CD8-positive, alpha-beta memory T cell (primary cell): ENCODE results near the gene SLC10A7. TPM values are rescaled to one million over a fixed set of nuclear protein-coding genes. Genes with fewer than 3 reads are reported as not detected.

ENCODE experiments used
- CTCF ChIA-PET: fragments of 350-600 bp; sonication (Branson Sonifier 250); formaldehyde crosslinking; loops from one replicate; lab custom pipeline; 2021; ENCODE audit warnings: antibody characterized with exemption; lab: Charles Lee
- POLR2A ChIA-PET: fragments of 350-600 bp; sonication (Branson Sonifier 250); formaldehyde crosslinking; loops from one replicate; lab custom pipeline; 2021; ENCODE audit warnings: antibody characterized with exemption; lab: Charles Lee
- DNase-seq, 5 donors: peaks; one replicate each; pipeline versions ENCODE4 v3.0.0 to v3.0.0-alpha.2; 2020 to 2022; ENCODE audit warnings: mixed read lengths in 1 of 5
- H3K27ac ChIP-seq: one replicate; pipeline ENCODE4 v1.7.0; 2013; ENCODE audit warnings: low read depth, mild to moderate bottlenecking, low read length, moderate library complexity
- H3K27me3 ChIP-seq: 2 replicates; pipeline ENCODE4 v1.7.0; 2013; ENCODE audit warnings: low read length, mild to moderate bottlenecking; ENCODE audit not compliant: insufficient read depth, poor library complexity, severe bottlenecking
- H3K36me3 ChIP-seq: 2 replicates; pipeline ENCODE4 v1.7.0; 2013; ENCODE audit warnings: mild to moderate bottlenecking, low read length, moderate library complexity; ENCODE audit not compliant: insufficient read depth
- H3K4me1 ChIP-seq: 2 replicates; pipeline ENCODE4 v1.7.0; 2013; ENCODE audit warnings: mild to moderate bottlenecking, low read length, moderate library complexity; ENCODE audit not compliant: insufficient read depth
- H3K4me3 ChIP-seq: 2 replicates; pipeline ENCODE4 v1.7.0; 2013; ENCODE audit warnings: mild to moderate bottlenecking, low read length
- H3K9me3 ChIP-seq: 2 replicates; pipeline ENCODE4 v1.7.0; 2013; ENCODE audit warnings: mild to moderate bottlenecking, low read length
- H3K27ac Mint-ChIP-seq, 8 donors: one replicate each; pipeline ENCODE4 v1.8.0; 2020 to 2021; ENCODE audit warnings: mixed read lengths in 8 of 8, mild to moderate bottlenecking in 6 of 8, inconsistent platforms in 3 of 8, moderate library complexity in 3 of 8
- H3K27me3 Mint-ChIP-seq, 2 donors: one replicate each; pipeline ENCODE4 v1.8.0; 2020 to 2021; ENCODE audit warnings: mixed read lengths in 2 of 2, mild to moderate bottlenecking in 1 of 2, moderate library complexity in 1 of 2
- H3K36me3 Mint-ChIP-seq, 3 donors: one replicate each; pipeline ENCODE4 v1.8.0; 2020 to 2021; ENCODE audit warnings: mixed read lengths in 3 of 3, inconsistent platforms in 1 of 3, mild to moderate bottlenecking in 1 of 3
- H3K4me1 Mint-ChIP-seq, 3 donors: one replicate each; pipeline ENCODE4 v1.8.0; 2020 to 2021; ENCODE audit warnings: mixed read lengths in 3 of 3, inconsistent platforms in 1 of 3, mild to moderate bottlenecking in 1 of 3
- H3K4me3 Mint-ChIP-seq, 7 donors: one replicate each; pipeline ENCODE4 v1.8.0; 2020 to 2021; ENCODE audit warnings: mixed read lengths in 7 of 7, mild to moderate bottlenecking in 6 of 7, moderate library complexity in 4 of 7, inconsistent platforms in 2 of 7
- H3K9me3 Mint-ChIP-seq, 5 donors: one replicate each; pipeline ENCODE4 v1.8.0; 2020 to 2022; ENCODE audit warnings: mixed read lengths in 5 of 5, mild to moderate bottlenecking in 3 of 5, moderate library complexity in 2 of 5, inconsistent platforms in 1 of 5
- polyA plus RNA-seq: library from polyadenylated mRNA; unstranded; fragments of 300-500 nt; fragmentation: Illumina TruSeq; gene quantifications from one replicate; pipeline ENCODE4 v1.2.3, GENCODE V29; 2021
- total RNA-seq, 2 experiments: library from RNA; stranded (reverse); gene quantifications; one replicate each; pipeline ENCODE4 v1.2.3, GENCODE V29; 2021

Gene SLC10A7
- total and polyA plus RNA-seq, 3 experiments from 2014 or later = 9.0 to 15.7 (median 13.0) TPM

DNA sequence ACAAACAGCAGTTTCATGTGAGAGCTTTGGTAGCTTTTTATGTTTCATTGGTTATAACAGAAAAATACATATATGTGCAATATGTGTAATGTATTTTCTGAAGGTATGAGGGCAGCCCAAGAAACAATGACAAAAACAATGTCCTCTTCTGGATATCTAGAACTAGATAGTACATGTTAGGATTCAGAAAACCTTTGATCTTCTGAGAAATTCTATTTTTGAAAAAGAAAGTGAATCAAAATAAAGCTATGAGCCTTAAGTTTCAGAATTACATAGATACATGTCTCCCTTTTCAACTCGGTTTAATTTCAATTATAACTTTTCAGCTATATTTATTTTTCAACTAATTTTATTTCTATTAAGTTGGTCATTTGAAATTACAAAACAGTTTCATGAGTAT lies 175.5 kb downstream of the SLC10A7 start:
- POLR2A ChIA-PET = interaction anchor here (0.6 kb wide), 1 partner anchor 198 kb away, joined by 3 read pairs; no protein-coding TSS in a partner anchor
- no peak overlapping the region for H3K4me3 ChIP-seq
- H3K27ac Mint-ChIP-seq = no peak overlapping the region
- H3K27me3 ChIP-seq = no peaks in the 10 kb centered on the region
- no peaks in the 10 kb centered on the region for H3K27me3 Mint-ChIP-seq
- H3K9me3 Mint-ChIP-seq = peaks cover 0 to 2% (median 0%) of the 10 kb centered on the region in 5 donors
- no peaks in the 10 kb centered on the region for H3K4me1 ChIP-seq
- H3K4me3 Mint-ChIP-seq = no peak overlapping the region
- no peaks in the 10 kb centered on the region for H3K36me3 ChIP-seq
- CTCF ChIA-PET = interaction anchor here (0.8 kb wide), 1 partner anchor 750 kb away, joined by 3 read pairs; no protein-coding TSS in a partner anchor
- no peaks in the 10 kb centered on the region for H3K36me3 Mint-ChIP-seq
- no peak overlapping the region for H3K27ac ChIP-seq
- no peaks in the 10 kb centered on the region for H3K9me3 ChIP-seq
- no peak for DNase-seq
- peaks cover 7 to 17% (median 14%) of the 10 kb centered on the region in 3 donors for H3K4me1 Mint-ChIP-seq

DNA sequence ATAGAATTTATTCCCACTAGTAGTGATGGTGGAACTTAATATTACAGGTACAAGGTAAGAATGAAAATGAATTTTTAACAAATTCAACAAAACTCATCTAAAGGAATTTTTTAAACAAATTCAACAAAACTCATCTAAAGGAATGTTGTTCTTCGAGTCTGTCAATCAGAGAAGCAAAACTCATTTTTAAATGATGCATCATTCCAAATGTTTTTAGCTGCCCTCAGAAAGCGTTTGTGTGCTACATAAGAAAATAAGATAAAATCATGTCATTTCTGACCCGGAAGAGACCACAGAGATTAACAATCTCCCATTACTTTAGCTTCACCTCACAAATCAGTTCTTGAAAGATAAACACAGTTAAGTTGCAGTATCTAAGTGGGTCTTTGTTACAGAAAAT lies 178.0 kb downstream of the SLC10A7 start:
- CTCF ChIA-PET = interaction anchor here (0.8 to 1.4 kb wide), 3 partner anchors 568 to 753 kb away, joined by 4 to 15 read pairs (median 4); no protein-coding TSS in a partner anchor
- H3K9me3 ChIP-seq = no peaks in the 10 kb centered on the region
- POLR2A ChIA-PET = no interaction called here
- H3K4me3 ChIP-seq = no peak overlapping the region
- Mint-ChIP-seq H3K4me3 (no peak overlapping the region), H3K9me3 (no peaks in the 10 kb centered on the region), H3K27me3 (no peaks in the 10 kb centered on the region), H3K4me1 (peaks cover 4 to 9% (median 7%) of the 10 kb centered on the region in 3 donors), H3K27ac (peak overlapping the region in 1 of 8 donors; percentile 39), H3K36me3 (no peaks in the 10 kb centered on the region)
- no peaks in the 10 kb centered on the region for H3K4me1 ChIP-seq
- H3K27ac ChIP-seq = no peak overlapping the region
- DNase-seq = no peak
- H3K27me3 ChIP-seq = no peaks in the 10 kb centered on the region
- H3K36me3 ChIP-seq = no peaks in the 10 kb centered on the region

DNA sequence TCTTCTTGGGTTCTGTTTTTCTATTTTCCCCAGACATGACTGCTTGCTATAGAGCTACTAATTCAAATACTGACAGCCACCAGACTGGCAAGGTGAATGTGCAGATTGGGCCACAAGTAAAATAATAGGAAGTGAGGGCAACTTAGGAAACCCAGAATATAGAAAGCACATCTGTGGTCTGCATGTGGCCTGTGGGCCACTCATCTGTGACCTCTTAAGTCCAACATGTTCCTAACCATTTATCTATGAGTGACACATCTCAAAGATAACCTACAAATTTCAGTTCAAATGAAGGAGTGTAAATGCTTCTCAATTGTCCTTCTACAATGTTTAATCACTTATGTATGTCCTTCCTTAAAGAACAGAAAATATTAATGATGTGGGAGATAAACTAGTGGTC lies 178.5 kb downstream of the SLC10A7 start:
- Histone ChIP-seq H3K27ac (no peak overlapping the region), H3K4me3 (no peak overlapping the region), H3K4me1 (no peaks in the 10 kb centered on the region), H3K36me3 (no peaks in the 10 kb centered on the region), H3K27me3 (no peaks in the 10 kb centered on the region), H3K9me3 (no peaks in the 10 kb centered on the region)
- no peak for DNase-seq
- H3K27ac Mint-ChIP-seq = peak overlapping the region in 1 of 8 donors; percentile 22
- H3K9me3 Mint-ChIP-seq = no peaks in the 10 kb centered on the region
- no peaks in the 10 kb centered on the region for H3K27me3 Mint-ChIP-seq
- CTCF ChIA-PET = interaction anchor here (0.8 to 1.4 kb wide), 4 partner anchors 14 to 753 kb away, joined by 3 to 15 read pairs (median 4); no protein-coding TSS in a partner anchor
- peaks cover 4 to 7% (median 6%) of the 10 kb centered on the region in 3 donors for H3K4me1 Mint-ChIP-seq
- POLR2A ChIA-PET = no interaction called here
- no peak overlapping the region for H3K4me3 Mint-ChIP-seq
- no peaks in the 10 kb centered on the region for H3K36me3 Mint-ChIP-seq

DNA sequence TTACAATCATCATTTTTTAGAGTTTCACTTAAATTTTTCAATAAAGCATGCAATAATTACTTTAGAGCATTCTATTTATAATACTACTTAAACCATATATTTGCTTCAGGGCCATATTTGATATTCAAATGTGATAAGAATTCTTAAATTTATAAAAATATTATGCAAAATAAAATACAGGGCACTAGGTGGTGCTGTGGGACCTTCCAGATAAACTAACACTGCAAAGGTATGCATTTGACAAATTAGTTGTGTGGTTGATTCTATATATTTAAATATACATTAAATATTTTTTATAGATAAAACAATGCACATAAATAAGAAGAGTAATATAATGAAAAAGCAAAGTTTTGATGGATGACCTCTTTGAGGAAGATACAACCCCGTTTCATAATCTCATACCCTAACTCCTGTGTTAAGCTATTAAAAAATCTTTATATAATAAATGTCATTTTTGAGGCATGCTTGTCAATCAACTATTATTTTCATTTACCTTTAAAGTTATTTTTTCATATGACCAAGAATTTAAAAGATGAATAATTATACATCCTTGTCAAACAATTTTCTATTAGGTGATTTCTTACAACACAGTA lies 179.0 kb downstream of the SLC10A7 start:
- H3K27ac Mint-ChIP-seq = no peak overlapping the region
- Histone ChIP-seq H3K4me3 (no peak overlapping the region), H3K9me3 (no peaks in the 10 kb centered on the region), H3K36me3 (no peaks in the 10 kb centered on the region), H3K27me3 (no peaks in the 10 kb centered on the region), H3K27ac (no peak overlapping the region), H3K4me1 (no peaks in the 10 kb centered on the region)
- no peaks in the 10 kb centered on the region for H3K9me3 Mint-ChIP-seq
- POLR2A ChIA-PET = no interaction called here
- peaks cover 4 to 6% (median 5%) of the 10 kb centered on the region in 3 donors for H3K4me1 Mint-ChIP-seq
- no peaks in the 10 kb centered on the region for H3K36me3 Mint-ChIP-seq
- CTCF ChIA-PET = interaction anchor here (0.9 to 1.4 kb wide), 3 partner anchors 15 to 754 kb away, joined by 3 to 15 read pairs (median 4); no protein-coding TSS in a partner anchor
- no peaks in the 10 kb centered on the region for H3K27me3 Mint-ChIP-seq
- DNase-seq = peak in 2 of 5 donors; percentile 16 to 17
- no peak overlapping the region for H3K4me3 Mint-ChIP-seq

DNA sequence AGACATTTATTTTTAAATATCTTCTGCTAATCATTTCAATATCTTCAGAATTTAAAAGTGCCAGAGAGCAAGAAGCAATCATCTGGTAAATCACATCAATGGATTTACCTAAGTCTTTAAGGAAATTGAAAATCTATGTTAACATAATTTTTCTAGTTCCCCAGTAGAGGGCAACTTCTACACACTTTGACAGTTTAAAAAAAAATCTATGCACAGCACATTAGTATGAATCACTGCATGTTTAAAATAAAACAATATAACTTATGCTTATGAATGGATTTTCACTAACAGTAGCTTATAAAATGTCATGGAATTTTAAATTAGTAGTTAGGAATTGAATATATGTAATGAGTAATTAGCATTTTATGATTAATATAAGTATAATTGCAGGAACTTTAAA lies 180.9 kb downstream of the SLC10A7 start:
- ChIA-PET CTCF (interaction anchor here (1.6 kb wide), 1 partner anchor 756 kb away, joined by 6 read pairs; no protein-coding TSS in a partner anchor), POLR2A (no interaction called here)
- Mint-ChIP-seq H3K27ac (no peak overlapping the region), H3K9me3 (no peaks in the 10 kb centered on the region), H3K4me3 (no peak overlapping the region), H3K4me1 (no peaks in the 10 kb centered on the region), H3K36me3 (no peaks in the 10 kb centered on the region), H3K27me3 (no peaks in the 10 kb centered on the region)
- H3K27ac ChIP-seq = no peak overlapping the region
- no peak for DNase-seq
- H3K4me1 ChIP-seq = no peaks in the 10 kb centered on the region
- no peaks in the 10 kb centered on the region for H3K9me3 ChIP-seq
- no peaks in the 10 kb centered on the region for H3K36me3 ChIP-seq
- H3K4me3 ChIP-seq = no peak overlapping the region
- no peaks in the 10 kb centered on the region for H3K27me3 ChIP-seq

DNA sequence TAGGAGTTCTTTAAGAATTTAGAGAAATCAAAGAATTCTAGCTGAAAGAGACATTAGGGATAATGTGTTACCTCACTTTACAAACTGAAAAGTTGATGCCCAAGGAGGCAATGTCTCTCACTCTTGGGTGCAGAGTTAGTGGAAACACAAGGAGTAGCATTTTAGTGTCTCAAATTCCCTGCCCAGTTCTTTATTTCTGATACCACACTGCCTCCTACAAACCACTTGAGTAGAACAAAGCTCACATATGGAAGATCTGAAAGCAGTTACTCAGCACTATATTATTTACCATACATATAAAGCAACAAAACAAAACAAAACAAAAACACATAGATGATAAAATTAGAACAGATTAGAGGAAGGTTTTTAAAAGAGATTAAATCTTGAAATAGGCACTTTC lies 183.2 kb downstream of the SLC10A7 start:
- Histone ChIP-seq H3K9me3 (no peaks in the 10 kb centered on the region), H3K4me3 (no peak overlapping the region), H3K36me3 (no peaks in the 10 kb centered on the region), H3K27ac (no peak overlapping the region), H3K27me3 (no peaks in the 10 kb centered on the region), H3K4me1 (peaks cover 7% of the 10 kb centered on the region)
- H3K9me3 Mint-ChIP-seq = no peaks in the 10 kb centered on the region
- no peak overlapping the region for H3K27ac Mint-ChIP-seq
- peaks cover 0 to 5% (median 0%) of the 10 kb centered on the region in 3 donors for H3K4me1 Mint-ChIP-seq
- ChIA-PET CTCF (interaction anchor here (1.2 kb wide), 1 partner anchor 758 kb away, joined by 3 read pairs; no protein-coding TSS in a partner anchor), POLR2A (no interaction called here)
- H3K27me3 Mint-ChIP-seq = no peaks in the 10 kb centered on the region
- no peak for DNase-seq
- H3K36me3 Mint-ChIP-seq = no peaks in the 10 kb centered on the region
- H3K4me3 Mint-ChIP-seq = no peak overlapping the region

DNA sequence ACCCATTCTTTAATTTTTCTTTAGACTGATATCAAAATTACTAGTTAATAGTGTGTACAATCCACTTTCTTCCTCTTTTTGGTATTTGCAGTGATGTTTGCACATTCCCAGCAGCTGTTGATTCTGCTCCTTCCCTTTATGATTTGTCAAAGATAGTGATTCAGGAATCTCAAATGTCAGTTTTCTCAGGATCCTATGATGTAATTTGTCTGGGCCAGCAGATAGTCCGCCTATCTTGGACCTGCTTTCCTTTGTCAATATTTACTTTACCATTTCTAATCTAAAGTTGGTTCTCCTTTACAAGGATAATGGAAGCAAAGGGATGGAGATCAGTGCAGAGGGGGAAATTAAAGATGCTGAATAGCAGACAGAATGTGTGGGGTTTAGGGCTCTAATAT lies 185.3 kb downstream of the SLC10A7 start:
- H3K9me3 ChIP-seq = no peaks in the 10 kb centered on the region
- ChIA-PET CTCF (no interaction called here), POLR2A (no interaction called here)
- H3K27ac Mint-ChIP-seq = no peak overlapping the region
- H3K4me1 ChIP-seq = peaks cover 7% of the 10 kb centered on the region
- H3K9me3 Mint-ChIP-seq = no peaks in the 10 kb centered on the region
- DNase-seq = no peak
- H3K36me3 ChIP-seq = no peaks in the 10 kb centered on the region
- no peak overlapping the region for H3K4me3 ChIP-seq
- H3K27me3 ChIP-seq = no peaks in the 10 kb centered on the region
- no peaks in the 10 kb centered on the region for H3K36me3 Mint-ChIP-seq
- H3K27ac ChIP-seq = no peak overlapping the region
- H3K4me3 Mint-ChIP-seq = no peak overlapping the region
- no peaks in the 10 kb centered on the region for H3K27me3 Mint-ChIP-seq
- peaks cover 0 to 5% (median 0%) of the 10 kb centered on the region in 3 donors for H3K4me1 Mint-ChIP-seq

DNA sequence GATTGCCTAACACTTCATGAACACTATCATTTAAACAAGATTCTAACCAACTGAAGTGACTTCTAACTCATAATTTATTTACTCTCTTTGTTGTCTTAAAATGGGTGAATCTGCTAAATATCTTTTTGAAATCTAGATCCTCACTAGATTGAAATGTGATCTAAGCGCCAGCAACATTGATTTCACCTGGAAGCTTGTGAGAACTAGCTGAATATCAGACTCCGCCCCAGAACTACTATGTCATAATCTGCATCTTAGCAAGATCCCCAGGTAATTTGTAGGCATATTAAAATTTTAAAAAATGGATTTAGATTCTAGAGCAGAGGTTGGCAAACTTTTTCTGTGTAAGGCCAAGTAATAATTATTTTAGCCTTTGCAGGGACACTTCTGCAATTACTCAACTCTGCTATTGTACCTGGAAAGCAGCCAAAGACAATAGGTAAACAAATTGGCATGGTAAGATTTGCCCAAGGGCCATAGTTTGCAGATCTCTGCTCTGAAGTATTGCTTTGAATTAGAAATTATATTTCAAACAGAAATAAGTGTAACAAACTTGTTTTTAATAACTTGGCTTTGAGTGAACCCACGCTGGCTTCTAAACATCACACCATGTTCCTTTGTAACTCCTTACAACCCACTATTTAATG lies 185.9 kb downstream of the SLC10A7 start:
- Mint-ChIP-seq H3K4me1 (peaks cover 0 to 5% (median 0%) of the 10 kb centered on the region in 3 donors), H3K9me3 (no peaks in the 10 kb centered on the region), H3K27me3 (no peaks in the 10 kb centered on the region), H3K4me3 (no peak overlapping the region), H3K36me3 (no peaks in the 10 kb centered on the region), H3K27ac (no peak overlapping the region)
- Histone ChIP-seq H3K36me3 (no peaks in the 10 kb centered on the region), H3K27ac (no peak overlapping the region), H3K9me3 (no peaks in the 10 kb centered on the region), H3K4me1 (peaks cover 7% of the 10 kb centered on the region), H3K4me3 (no peak overlapping the region), H3K27me3 (no peaks in the 10 kb centered on the region)
- POLR2A ChIA-PET = no interaction called here
- CTCF ChIA-PET = no interaction called here
- DNase-seq = no peak
